ENCODE results near the gene ZNF827.

ZNF827 gene

GRCh38 chr4:145743641-145744040 is 195.0 kb downstream of the ZNF827 start:
- H3K27ac ChIP-seq: no peak overlapping the region
- TF ChIP-seq CTCF (IDR thresholded peaks at IDR 0.05): no peak

GRCh38 chr4:145740806-145741205 is 197.8 kb downstream of the ZNF827 start:
- H3K4me1 ChIP-seq (ENCODE audit: control insufficient read depth in 1 of 2, insufficient read depth in 1 of 2, low read depth in 1 of 2, low read length in 1 of 2): no peaks in the 10 kb centered on the region
- H3K27me3 ChIP-seq: peaks cover 3% of the 10 kb centered on the region
- H3K9me3 ChIP-seq: no peaks in the 10 kb centered on the region
- no peak overlapping the region for H3K27ac ChIP-seq
- no peaks in the 10 kb centered on the region for H3K36me3 ChIP-seq
- TF ChIP-seq CTCF (IDR thresholded peaks at IDR 0.05): no peak
- H3K4me3 ChIP-seq (ENCODE audit: low read depth in 1 of 2, low read length in 1 of 2): no peak overlapping the region

More at GRCh38 chr4:145743641-145744040, 195.0 kb downstream of the ZNF827 start:
- no peaks in the 10 kb centered on the region for H3K4me1 ChIP-seq (ENCODE audit: control insufficient read depth in 1 of 2, insufficient read depth in 1 of 2, low read depth in 1 of 2, low read length in 1 of 2)
- H3K4me3 ChIP-seq (ENCODE audit: low read depth in 1 of 2, low read length in 1 of 2): no peak overlapping the region
- H3K36me3 ChIP-seq: no peaks in the 10 kb centered on the region
- H3K27me3 ChIP-seq: peaks cover 3% of the 10 kb centered on the region
- H3K9me3 ChIP-seq: no peaks in the 10 kb centered on the region

- no peak overlapping the region for H3K4me3 ChIP-seq (ENCODE audit: low read depth in 1 of 2, low read length in 1 of 2)
- H3K36me3 ChIP-seq: no peaks in the 10 kb centered on the region
- H3K4me1 ChIP-seq (ENCODE audit: control insufficient read depth in 1 of 2, insufficient read depth in 1 of 2, low read depth in 1 of 2, low read length in 1 of 2): no peaks in the 10 kb centered on the region
- H3K27me3 ChIP-seq: peaks cover 3% of the 10 kb centered on the region
- no peak for TF ChIP-seq CTCF (IDR thresholded peaks at IDR 0.05)
- no peaks in the 10 kb centered on the region for H3K9me3 ChIP-seq
- H3K27ac ChIP-seq: no peak overlapping the region
Measured at GRCh38 chr4:145739845-145740244, 198.8 kb downstream of the ZNF827 start.

GRCh38 chr4:145736241-145736831 is 202.3 kb downstream of the ZNF827 start:
- no peaks in the 10 kb centered on the region for H3K36me3 ChIP-seq
- no peaks in the 10 kb centered on the region for H3K9me3 ChIP-seq
- H3K4me1 ChIP-seq (ENCODE audit: control insufficient read depth in 1 of 2, insufficient read depth in 1 of 2, low read depth in 1 of 2, low read length in 1 of 2): peaks cover 0 to 13% of the 10 kb centered on the region in 2 experiments
- H3K27me3 ChIP-seq: peaks cover 32% of the 10 kb centered on the region
- H3K27ac ChIP-seq: no peak overlapping the region
- no peak overlapping the region for H3K4me3 ChIP-seq (ENCODE audit: low read depth in 1 of 2, low read length in 1 of 2)
- TF ChIP-seq CTCF (IDR thresholded peaks at IDR 0.05): no peak

GRCh38 chr4:145735827-145736226 is 202.8 kb downstream of the ZNF827 start:
- peaks cover 0 to 13% of the 10 kb centered on the region in 2 experiments for H3K4me1 ChIP-seq (ENCODE audit: control insufficient read depth in 1 of 2, insufficient read depth in 1 of 2, low read depth in 1 of 2, low read length in 1 of 2)
- peaks cover 37% of the 10 kb centered on the region for H3K27me3 ChIP-seq
- no peaks in the 10 kb centered on the region for H3K36me3 ChIP-seq
- no peak for TF ChIP-seq CTCF (IDR thresholded peaks at IDR 0.05)
- H3K4me3 ChIP-seq (ENCODE audit: low read depth in 1 of 2, low read length in 1 of 2): no peak overlapping the region
- H3K9me3 ChIP-seq: no peaks in the 10 kb centered on the region
- H3K27ac ChIP-seq: no peak overlapping the region

GRCh38 chr4:145735347-145735675 is 203.3 kb downstream of the ZNF827 start:
- Histone ChIP-seq H3K9me3 (no peaks in the 10 kb centered on the region), H3K27ac (no peak overlapping the region), H3K4me1 (ENCODE audit: control insufficient read depth in 1 of 2, insufficient read depth in 1 of 2, low read depth in 1 of 2, low read length in 1 of 2) (peaks cover 0 to 13% of the 10 kb centered on the region in 2 experiments), H3K36me3 (no peaks in the 10 kb centered on the region), H3K27me3 (peaks cover 37% of the 10 kb centered on the region), H3K4me3 (ENCODE audit: low read depth in 1 of 2, low read length in 1 of 2) (no peak overlapping the region)
- no peak for TF ChIP-seq CTCF (IDR thresholded peaks at IDR 0.05)
